Measurements from ENCODE around the gene CFAP65.
A peak's percentile ranks its signal among the peaks of the same experiment; 100 is the strongest.

CFAP65 gene

DNA sequence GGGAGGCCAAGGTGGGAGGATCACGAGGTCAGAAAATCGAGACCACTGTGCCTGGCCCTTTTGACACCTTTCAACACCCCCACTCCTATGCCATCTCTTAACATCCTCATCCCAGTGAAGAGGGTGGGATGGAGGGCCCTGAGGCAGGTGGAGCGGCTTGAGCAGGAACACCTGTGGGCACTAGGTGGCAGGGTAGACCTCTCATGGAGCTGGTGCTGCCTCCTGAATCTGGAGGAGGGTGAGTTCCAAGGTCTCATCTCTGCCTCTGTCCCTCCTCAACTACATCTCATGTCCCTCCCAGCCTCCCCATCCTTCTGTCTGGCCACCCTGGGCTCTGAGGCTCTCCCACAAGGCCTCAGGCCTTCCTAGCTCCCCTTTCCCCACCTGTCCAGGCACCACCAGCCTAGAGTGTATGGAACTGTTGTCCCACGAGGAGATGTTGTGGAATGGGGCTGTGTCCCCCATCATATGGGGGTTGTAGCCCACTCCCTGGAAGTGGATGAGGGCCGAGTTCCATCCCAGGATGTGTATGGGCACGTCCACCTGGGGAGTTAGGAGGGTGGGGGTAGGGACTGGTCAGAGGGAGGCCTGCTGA is 31.1 kb downstream of the CFAP65 start:
- no peak for DNase-seq

DNA sequence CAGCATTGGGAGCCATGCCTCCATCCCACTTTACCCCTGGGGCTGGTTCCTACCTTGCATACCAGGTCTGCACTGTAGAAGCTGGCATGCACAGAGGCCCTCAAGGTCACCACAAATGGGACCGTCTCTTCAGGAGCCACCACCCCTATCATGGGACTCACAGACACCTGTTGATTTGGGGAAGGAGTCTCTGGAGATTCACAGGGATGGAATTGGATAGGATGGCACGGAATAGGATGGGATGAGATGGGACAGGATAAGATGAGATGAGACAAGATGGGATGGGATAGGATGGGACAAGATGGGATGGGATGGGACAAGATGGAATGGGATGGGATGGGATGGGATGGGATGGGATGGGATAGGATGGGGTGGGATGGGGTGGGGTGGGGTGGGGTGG is 32.0 kb downstream of the CFAP65 start:
- no peak for DNase-seq

DNA sequence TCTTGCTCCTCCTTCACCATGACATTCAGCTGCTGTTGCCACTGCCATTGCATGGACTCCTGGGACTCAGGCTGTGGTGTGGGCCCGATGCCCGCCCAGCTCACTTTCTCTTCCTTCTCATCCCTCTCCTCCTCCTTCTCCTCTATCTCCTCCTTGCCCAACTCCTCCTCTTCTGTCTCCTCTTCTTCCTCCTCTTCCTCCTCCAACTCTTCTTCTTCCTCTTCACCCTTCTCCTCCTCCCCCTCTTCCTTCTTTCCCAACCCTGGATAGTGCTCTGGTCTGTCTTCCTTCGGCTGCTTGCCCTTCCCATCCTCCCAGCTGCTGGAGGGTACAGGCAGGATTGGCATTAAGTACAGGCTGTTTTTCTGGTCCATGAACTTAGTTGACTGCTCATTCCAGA is 37.3 kb downstream of the CFAP65 start:
- no peak for DNase-seq

DNA sequence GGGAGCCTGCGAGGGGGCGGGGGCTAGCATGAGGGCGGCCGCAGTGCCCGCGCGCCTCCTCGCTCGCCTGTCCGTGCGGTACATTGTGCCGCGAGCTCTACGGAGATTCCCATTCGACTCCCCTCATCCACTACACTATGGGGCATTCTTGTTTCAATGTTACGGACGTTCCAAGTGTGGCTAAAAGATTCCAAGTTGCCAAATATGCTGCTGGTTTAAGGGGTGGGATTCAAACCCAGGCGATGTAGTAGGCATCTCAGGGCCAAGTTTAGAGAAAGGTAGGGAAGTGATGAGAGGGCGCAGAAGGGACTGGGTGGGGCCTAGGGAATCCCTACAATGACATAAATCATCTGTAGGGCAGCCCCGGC is 38.1 kb downstream of the CFAP65 start:
- no peak for DNase-seq

DNA sequence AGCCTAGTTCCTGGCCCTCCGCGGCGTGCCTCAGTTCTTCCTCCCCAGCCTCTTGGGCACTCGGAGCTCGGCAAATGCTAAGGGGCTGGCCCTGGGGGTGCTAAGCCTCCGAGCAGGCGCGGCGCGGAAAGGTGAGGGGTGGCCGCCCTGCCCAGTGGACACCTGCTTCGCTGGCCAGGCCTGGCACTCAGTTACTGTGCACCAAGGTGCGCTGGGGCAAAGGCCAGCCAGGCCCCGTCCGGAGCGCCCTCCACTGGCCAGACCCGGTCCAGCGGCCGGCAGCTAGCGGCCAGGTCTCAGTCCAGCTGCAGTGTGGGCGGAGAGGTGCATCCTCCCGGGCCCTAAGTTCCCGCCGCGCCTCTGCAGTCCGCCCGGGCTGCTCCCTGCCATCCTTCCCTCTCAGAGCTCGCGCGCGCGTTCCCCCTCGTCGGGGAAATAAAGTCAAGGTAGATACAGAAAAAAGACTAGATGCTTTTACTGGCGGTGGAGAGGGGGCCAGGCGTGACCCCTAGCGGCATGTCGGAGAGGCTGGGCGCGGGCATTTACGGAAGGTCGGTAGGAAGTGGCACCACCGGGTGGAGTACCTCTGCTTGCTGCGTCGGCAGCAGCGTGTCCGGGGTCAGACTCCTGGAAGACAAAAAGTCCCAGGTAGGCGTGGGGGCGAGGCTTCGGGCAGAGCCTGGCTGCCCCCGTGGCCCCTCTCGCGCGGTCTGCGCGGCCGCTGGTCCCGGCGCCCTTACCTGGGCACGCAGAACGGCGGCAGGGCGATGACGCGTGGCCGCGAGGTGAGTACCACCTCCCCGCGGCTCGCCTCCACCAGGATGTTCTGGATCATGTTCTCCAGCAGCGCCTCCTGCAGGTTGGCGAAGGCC is 38.7 kb downstream of the CFAP65 start:
- no peak for DNase-seq

DNA sequence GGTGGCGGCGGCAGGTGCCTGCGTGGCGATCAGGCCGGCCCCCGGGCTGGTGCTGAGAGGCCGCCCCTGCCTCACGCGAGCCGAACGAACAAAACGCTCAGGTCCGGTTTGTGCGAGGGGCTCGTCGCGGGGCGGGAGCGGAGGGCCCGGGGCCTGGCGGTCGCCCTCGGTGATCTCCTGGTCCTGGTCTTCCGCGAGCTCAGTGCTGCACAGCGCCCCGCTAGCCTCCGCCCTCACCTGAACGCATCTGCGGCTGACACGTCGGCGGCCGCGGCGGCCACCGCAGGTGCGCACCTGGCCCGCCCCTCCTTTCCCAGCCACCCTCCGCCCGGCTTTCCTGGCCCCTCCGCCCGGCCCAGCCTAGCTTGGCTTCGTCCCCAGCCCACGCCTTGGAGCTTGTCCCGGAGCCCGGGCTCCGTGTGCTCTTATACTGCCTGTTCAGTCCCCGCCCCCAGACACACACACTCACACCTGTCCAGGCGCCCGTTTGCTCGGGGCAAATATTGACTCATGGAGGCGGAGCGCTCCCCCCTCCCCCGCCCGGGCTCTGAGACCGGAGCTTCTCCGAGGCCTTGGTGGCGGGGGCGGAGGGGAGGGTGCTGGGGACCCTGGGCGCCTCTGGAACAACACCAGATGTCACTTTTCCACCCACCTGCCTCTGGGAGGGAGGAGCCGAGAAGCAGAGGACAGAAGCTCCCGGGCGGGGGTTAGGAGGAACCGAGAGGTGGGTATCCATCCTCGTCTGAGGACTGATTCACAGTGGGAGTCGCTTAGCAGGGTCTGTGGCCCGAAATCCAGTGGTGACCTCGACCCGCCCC is 39.5 kb downstream of the CFAP65 start:
- DNase-seq: no peak

DNA sequence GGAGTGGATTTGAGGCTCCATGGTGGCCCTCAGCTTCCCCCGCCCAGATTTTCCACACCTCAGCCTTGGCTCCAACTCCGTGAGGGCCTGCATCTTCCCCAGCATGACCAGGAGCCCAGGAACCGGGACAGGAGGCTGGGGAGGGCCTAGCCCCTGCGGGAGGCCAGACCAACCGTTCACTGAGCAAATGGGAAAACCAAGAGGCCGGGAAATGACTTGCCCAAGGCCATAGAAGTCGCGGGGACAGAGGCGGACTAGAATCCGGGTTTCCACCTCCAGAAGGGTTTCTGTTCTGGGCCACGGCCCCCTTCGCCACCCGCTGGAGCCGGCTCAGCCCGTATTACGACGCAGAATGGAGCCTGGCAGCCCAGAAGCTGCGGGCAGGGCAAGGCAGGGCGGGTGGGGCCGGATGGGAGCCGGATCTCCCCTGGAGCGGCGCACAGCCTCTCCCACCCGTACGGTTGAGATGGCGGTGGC is 40.2 kb downstream of the CFAP65 start:
- no peak for DNase-seq

DNA sequence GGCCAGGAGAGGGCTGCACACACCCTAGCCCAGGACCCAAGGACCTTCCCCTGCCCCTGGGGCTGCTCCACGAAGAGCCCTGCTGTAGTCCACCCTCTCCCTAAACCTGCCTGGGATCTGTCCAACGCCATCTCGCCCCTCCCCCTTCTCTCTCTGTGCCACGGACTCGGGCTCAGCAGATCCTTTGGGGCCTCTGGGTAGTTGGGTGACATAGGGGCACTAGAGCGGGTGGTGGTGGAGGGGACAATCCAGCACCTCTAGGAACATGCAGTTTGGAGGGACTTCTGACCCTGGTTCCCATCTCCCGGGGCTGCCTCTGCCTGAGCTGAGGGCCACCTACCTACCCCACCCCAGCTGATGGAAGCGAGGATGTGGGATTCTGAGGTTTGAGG is 40.8 kb downstream of the CFAP65 start:
- no peak for DNase-seq

DNA sequence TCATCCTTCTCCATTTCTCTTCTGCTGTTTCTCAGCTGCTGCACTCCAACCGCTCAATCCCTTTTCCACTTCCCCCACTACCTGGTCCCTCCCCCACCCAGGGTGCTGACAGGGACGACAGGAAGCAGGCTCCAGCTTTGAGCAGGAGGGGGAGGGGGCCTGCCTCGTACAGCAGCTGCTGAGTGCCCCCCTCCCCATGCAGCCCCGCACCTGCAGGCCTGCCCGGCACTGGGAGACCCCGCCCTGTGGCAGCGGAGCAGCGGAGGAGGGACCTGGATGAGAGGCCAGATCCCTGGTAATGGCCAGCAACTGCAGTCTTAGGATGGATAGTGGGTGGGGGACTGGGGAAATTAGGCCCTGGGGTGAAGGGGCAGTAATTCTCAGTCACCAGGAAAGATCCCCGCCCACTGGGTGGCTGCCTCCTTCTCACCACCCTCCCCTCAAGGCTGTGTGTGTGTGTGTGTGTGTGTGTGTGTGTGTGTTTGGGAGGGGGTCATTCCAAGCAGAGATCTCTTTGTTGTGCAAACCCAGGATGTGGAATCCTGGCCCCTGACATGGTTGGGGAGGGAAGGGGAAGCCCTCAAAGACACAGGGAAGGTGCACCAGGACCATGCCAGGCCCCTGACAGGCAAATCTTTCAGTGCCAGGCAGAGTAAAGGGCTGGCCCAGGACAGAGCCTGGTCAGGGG is 41.3 kb downstream of the CFAP65 start:
- DNase-seq: no peak

DNA sequence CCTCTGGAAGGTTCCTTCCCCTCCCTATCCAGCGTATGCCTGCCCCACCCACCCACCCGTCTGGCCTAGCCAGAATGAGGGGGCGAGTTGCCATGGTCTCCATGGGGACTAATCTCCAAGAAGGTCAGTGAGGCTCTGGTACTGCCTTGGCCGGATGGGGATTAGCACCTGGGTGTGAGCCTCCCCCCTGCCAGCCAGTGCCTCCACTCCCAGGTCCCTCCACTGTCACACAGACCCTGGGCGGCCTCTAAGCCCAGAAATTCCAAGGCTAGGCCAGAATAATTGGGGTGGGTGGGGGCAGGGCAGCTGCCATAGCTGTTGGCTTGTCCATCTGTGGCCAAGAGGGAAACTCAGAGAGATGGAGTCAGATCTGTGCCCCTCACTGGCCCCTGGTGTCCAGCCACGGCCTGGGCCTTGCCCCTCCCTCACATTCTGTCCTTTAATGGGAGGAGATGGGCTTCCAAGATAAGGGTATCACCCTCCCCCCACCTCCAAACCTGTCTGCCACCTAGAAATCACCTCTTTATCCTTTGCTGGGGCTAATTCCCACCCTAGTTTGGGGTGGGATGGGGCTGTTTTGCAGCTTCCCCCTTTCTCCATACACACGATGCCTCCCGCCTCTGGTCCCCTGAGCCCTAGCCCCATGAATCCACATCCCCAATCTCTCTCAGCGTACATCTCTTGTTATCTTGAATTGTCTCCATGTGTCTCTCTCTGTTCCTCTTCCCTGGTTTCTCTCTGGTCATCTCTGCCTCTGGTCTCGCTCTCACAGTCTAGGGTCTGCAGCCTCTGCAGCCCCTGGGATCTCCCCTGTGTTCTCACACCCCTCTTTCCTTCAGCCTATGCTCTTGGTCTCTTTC is 42.1 kb downstream of the CFAP65 start:
- DNase-seq: no peak

DNA sequence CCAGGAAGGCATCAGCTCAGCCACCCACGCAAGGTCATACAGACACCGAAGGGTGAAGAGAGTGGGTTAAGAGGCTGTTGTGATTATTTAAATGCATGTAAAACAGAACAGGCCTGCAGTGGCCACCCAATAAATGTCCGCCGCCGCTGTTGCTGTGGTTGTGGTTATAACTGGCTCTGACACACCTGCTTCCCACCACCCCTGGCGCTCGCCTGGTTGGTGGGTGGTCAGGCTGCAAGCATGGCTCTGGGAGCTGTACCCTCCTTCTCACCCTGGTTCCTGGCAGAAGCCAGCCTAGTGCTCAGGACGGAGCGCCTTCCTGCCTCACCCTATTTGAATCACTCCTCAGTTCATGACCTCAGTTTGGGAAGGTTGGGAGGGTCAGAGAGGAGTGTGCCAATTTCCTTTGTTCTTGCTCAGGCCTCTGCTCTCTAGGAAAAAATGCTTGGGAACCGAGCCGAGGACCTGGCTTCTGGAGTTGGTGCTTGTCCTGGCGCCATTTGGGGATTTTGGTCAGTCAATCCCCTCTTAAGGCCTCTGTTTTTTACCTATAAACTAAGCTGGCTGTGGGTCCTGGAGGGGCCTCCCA is 42.8 kb downstream of the CFAP65 start:
- DNase-seq: no peak

DNA sequence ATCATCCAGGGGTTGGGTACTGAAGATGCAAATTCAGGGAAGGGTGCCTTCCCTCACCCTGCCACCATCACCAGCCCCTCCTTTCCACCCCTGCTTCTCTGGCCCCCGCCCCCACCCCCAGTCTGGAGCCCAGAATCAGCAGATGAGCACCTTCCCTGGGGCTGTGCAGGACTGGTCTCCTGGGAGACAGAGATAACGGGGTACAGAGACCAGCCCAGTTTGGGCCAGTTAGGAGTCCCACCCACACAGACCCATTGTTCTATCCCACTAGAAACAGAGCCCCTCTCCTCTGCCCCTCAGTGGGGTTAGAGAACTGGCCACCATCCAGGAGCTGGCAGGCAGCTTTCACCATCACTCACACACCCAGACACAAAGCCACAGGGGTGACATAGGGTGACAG is 43.6 kb downstream of the CFAP65 start:
- DNase-seq: no peak

DNA sequence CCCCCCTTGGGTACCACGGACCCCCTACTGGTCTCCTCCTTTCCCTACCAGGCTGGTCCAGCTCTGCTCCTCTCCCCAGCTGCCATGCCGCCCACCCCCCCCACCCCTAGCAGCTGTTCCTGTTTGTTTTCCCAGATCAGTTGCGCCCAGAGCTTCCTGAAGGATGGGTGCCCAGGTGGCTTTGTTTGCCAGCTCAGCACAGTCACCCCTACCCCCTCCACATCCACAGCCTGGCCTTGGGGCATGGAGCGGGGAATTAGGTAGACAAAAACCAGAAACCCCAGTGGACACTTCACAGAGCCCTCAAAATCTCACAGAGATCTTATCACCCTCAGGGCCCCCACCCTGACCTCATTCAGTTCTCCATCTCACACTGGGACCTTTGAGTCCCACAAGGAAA is 44.4 kb downstream of the CFAP65 start:
- peak in 1 of 2 donors; percentile 10 for DNase-seq

DNA sequence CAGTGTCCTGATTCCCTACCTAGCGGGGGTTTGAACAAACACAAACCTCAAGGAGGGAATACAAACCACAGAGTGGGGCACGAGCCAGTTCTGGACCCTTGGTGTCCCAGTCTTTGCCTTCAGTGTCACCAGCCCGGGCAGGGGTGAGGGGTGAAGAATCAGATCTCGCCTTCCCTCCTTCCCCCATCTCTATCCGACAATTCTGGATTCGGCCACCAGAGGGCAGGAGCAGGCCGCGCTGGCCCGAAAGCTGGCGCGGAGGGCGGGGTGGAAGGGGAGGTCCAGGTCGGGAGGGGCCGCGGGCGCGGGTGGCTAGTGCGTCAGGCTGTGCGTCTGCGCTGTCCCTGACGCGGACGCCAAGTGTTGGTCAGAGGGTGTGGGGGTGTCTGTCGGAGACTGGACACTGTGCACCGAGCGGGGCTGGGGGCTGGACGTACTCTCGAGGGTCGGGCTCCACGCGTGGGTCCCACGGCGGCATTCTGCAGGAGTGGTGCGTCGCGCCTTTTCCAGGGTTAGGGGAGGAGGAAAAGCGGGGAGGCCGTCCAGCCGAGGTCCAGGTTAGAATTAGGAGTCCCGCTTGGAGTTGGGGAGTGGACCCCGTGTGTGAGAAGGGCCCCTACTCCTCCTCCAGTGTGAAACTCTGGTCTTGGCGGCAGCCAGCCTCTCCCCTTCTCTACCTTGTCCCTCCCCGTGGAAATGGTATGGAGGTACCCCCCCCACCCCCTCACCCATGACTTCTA is 45.2 kb downstream of the CFAP65 start:
- DNase-seq: peak; percentile 78 to 79

DNA sequence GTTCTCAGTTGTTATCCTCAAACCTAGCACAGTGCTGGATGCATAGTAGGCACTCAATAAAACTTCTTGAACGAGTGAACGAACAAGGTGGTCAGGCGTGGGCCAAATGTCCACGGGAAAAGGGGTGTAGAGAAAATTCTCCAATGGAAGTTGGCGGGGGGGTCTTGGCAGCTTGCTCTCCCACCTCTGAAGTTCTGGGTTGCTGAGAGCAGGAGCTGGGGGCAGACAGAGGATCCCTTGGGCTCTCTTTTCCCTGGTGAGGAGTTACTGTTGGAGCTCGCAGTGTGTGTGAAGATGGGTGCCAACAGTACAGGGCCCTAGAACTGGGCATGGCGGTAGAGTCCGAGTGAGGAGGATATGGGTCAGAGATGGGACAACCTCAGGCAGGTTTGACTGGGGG is 45.8 kb downstream of the CFAP65 start:
- DNase-seq: no peak

DNA sequence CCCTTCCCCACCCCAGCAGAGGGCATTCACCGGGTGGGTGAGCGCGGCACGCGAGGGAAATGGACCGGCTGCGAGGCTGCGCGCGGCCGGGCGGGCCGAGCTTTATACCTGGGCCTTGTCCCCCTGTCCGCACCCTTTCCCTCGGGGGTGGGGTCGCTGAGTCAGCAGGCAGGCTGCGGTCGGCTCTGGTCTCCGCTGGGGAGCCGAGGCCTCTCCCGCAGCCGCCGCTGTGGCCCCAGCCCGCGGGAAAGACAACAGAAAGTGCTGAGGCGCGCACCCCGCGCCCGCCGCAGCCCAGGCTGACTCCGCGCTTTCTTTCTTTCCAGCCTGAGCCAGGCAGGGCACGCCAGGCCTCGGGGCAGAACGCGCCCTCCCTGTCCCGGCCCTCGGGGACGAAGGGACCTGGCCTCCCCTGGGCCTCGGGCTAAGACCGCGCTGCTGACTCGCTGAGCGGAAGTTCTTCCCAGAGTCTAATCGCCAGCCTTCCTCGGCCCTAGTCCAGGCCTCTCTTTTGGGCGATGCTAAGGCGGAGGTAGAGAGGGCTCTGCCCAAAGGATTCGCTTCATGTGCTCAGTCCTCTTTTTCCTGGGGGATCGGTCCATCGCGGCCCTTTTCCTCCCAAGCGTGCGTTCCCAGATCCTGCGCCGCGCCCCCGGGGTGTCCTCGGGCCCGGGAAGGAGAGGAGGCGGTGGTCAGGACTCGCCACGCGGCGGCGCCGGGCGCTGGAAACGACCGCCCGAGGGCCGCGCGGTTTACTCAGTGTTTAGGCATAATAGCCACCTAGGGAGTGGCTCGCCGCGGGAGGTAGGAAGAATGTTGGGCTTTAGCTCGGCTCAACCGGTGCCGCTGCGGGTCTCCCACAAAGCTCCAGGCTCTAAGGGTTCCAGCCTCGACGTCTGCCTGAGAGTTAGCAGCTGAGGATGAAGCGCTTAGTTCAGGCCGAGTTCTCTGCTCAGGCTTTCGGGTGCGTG is 47.7 kb downstream of the CFAP65 start, which contains the start of gene CRYBA2:
Gene CRYBA2 (minus strand): TSS at position 78 of the 971 bp plus-strand sequence. CDS start 246 bp downstream, outside the sequence.
- DNase-seq: no peak

DNA sequence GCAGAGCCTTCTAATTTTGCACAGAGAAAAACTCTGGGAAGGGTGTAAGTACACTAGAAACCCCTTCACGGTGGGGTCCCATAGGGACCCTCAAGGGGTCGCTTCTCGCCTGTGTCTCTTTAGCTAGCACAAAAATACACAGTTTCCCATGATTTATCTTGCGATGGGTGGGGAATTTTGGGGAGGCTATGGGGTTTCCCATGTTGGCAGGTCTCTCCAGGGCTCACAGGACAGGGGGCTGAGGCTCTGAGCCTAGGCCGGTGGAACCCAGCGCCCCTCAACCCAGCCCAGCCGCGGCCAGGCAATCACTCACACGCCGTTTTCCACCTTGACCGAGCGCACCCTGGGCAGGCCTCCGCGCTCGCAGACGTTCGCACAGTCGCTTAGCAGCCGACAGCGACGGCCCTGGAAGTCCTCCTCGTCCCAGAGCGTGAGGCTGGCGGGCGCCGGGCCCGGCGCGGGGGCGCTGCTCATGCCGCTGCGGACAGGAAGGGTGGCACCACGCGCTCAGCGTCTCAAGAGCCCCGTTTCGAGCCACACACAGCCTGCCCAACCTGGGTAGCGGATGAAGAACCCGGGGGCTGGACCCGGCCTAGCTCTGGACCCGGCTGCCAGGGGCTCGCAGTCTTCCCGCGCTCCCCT is 48.5 kb downstream of the CFAP65 start:
- no peak for DNase-seq

DNA sequence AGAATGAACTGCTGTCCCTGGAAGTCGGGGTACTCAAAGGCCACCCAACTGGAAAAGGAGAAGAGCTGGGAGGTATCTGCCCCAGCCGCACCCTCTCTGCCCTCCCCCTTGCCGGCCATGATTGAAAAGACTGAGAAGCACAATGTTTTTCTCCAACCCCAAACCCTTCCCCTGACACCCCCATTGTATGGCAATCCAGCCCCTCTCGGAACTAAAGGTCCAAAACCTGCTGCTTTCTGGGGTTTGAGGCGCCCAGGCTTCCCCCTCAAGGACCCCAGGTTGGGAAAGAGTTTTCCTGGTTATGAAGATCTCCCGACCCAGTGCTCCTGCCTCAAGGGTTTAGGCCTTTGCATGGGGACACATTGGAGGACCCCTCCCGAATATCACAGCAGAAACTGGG is 49.1 kb downstream of the CFAP65 start:
- DNase-seq: no peak

DNA sequence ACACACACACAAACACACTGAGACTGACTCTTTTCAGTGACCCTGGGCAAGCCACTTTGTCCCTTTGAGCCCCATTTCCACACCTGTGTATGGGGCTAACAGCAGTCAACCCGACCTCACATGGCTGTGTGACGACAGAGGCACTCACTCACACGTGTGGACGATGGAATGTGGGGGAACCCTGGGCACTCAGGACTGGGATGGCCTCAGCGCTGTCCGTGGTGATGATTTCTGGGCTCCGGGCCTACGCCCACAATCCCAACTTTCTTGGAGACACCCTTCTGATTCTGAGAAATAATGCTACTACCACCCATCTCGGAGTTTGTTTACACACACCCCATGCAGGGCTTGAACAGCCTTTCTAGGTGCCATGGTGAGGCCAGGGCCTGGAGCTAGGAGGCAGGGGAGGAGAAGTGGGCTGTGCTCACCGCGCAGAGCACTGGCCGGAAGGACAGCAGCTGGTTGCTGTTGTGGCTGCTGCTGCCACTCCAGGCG is 49.6 kb downstream of the CFAP65 start:
- no peak for DNase-seq
